Measurements from ENCODE around the gene ABHD6.
A peak's percentile ranks its signal among the peaks of the same experiment; 100 is the strongest.
"Not testable (repeated sequence)": the region's sequence is repeated elsewhere in the genome, so short reads cannot be mapped to it uniquely, and the experiment has no call there.

ABHD6 gene

GRCh38 chr3:58237238-58237940, at the start of gene ABHD6:
Gene ABHD6 (plus strand): TSS chr3:58237792. CDS start chr3:58256587, 18,795 bp downstream.
- peak; percentile 55 for DNase-seq (ENCODE audit: low spot score)

GRCh38 chr3:58188173-58188564, 49.4 kb upstream of the ABHD6 start:
- DNase-seq (ENCODE audit: low spot score) = no peak

- no peak for DNase-seq (ENCODE audit: low spot score)
Measured at GRCh38 chr3:58188921-58189451, 48.6 kb upstream of the ABHD6 start.

- DNase-seq (ENCODE audit: low spot score) = no peak
Measured at GRCh38 chr3:58189691-58190090, 47.9 kb upstream of the ABHD6 start.

- no peak for DNase-seq (ENCODE audit: low spot score)
Measured at GRCh38 chr3:58190291-58190690, 47.3 kb upstream of the ABHD6 start.

GRCh38 chr3:58190882-58191281, 46.7 kb upstream of the ABHD6 start:
- DNase-seq (ENCODE audit: low spot score) = no peak

GRCh38 chr3:58191361-58191991, 46.1 kb upstream of the ABHD6 start:
- no peak for DNase-seq (ENCODE audit: low spot score)

GRCh38 chr3:58192069-58192468, 45.5 kb upstream of the ABHD6 start:
- no peak for DNase-seq (ENCODE audit: low spot score)

- DNase-seq (ENCODE audit: low spot score) = no peak
Measured at GRCh38 chr3:58193682-58194407, 43.7 kb upstream of the ABHD6 start.

- DNase-seq (ENCODE audit: low spot score) = no peak
Measured at GRCh38 chr3:58197588-58197987, 40.0 kb upstream of the ABHD6 start.

- DNase-seq (ENCODE audit: low spot score) = peak; percentile 60
Measured at GRCh38 chr3:58198362-58198761, 39.2 kb upstream of the ABHD6 start.

- peak; percentile 61 for DNase-seq (ENCODE audit: low spot score)
Measured at GRCh38 chr3:58198804-58199203, 38.8 kb upstream of the ABHD6 start.

GRCh38 chr3:58200121-58200709, 37.4 kb upstream of the ABHD6 start:
- no peak for DNase-seq (ENCODE audit: low spot score)

GRCh38 chr3:58200846-58201355, 36.7 kb upstream of the ABHD6 start:
- no peak for DNase-seq (ENCODE audit: low spot score)

GRCh38 chr3:58201451-58201850, 36.1 kb upstream of the ABHD6 start:
- not testable (repeated sequence) for DNase-seq (ENCODE audit: low spot score)

GRCh38 chr3:58202917-58203360, 34.7 kb upstream of the ABHD6 start:
- DNase-seq (ENCODE audit: low spot score) = no peak

GRCh38 chr3:58203541-58203940, 34.1 kb upstream of the ABHD6 start:
- DNase-seq (ENCODE audit: low spot score) = no peak

GRCh38 chr3:58204720-58205119, 32.9 kb upstream of the ABHD6 start:
- DNase-seq (ENCODE audit: low spot score) = no peak

- no peak for DNase-seq (ENCODE audit: low spot score)
Measured at GRCh38 chr3:58205981-58206380, 31.6 kb upstream of the ABHD6 start.

- DNase-seq (ENCODE audit: low spot score) = peak; percentile 61
Measured at GRCh38 chr3:58206406-58207011, 31.1 kb upstream of the ABHD6 start.

GRCh38 chr3:58207954-58208353, 29.6 kb upstream of the ABHD6 start:
- DNase-seq (ENCODE audit: low spot score) = no peak

- DNase-seq (ENCODE audit: low spot score) = no peak
Measured at GRCh38 chr3:58209933-58210332, 27.7 kb upstream of the ABHD6 start.
